Liver (tissue), 9 donors: ENCODE data around the gene ECE1. TPM values are rescaled to one million over a fixed set of nuclear protein-coding genes. Genes with fewer than 3 reads are reported as not detected.

Source experiments
- DNase-seq: peaks from one replicate; pipeline ENCODE4 v3.0.0-alpha.2; 2017; ENCODE audit warnings: low spot score
- H3K27ac ChIP-seq, 2 donors: one replicate each; pipeline ENCODE4 v1.7.0; 2013; ENCODE audit warnings: inconsistent platforms in 2 of 2, low read length in 2 of 2, control low read depth in 1 of 2, low read depth in 1 of 2, mild to moderate bottlenecking in 1 of 2
- H3K27me3 ChIP-seq, 4 donors: one replicate each; pipeline versions ENCODE4 v1.6.1 to v1.7.0; 2013; ENCODE audit warnings: low read length in 3 of 4, inconsistent platforms in 1 of 4, mild to moderate bottlenecking in 1 of 4, moderate library complexity in 1 of 4; ENCODE audit not compliant: control insufficient read depth in 4 of 4, insufficient read depth in 4 of 4
- H3K36me3 ChIP-seq, 4 donors: one replicate each; pipeline versions ENCODE4 v1.6.1 to v1.7.0; 2013; ENCODE audit warnings: low read length in 3 of 4, mild to moderate bottlenecking in 3 of 4, low read depth in 1 of 4, moderate library complexity in 1 of 4; ENCODE audit not compliant: control insufficient read depth in 4 of 4, insufficient read depth in 3 of 4
- H3K4me1 ChIP-seq, 4 donors: one replicate each; pipeline versions ENCODE4 v1.6.1 to v1.7.0; 2013; ENCODE audit warnings: low read length in 3 of 4, mild to moderate bottlenecking in 3 of 4, moderate library complexity in 1 of 4; ENCODE audit not compliant: control insufficient read depth in 4 of 4, insufficient read depth in 4 of 4
- H3K4me3 ChIP-seq, 3 donors: one replicate each; pipeline versions ENCODE4 v1.6.1 to v1.7.0; 2013; ENCODE audit warnings: low read length in 3 of 3, control low read depth in 1 of 3, low read depth in 1 of 3, mild to moderate bottlenecking in 1 of 3
- H3K9ac ChIP-seq, 2 donors: one replicate each; pipeline ENCODE4 v1.7.0; 2013; ENCODE audit warnings: low read length in 2 of 2, mild to moderate bottlenecking in 2 of 2, moderate library complexity in 2 of 2, control low read depth in 1 of 2, low read depth in 1 of 2
- H3K9me3 ChIP-seq, 4 donors: one replicate each; pipeline versions ENCODE4 v1.6.1 to v1.7.0; 2013; ENCODE audit warnings: low read length in 3 of 4; ENCODE audit not compliant: control insufficient read depth in 4 of 4
- EGR1 ChIP-seq, 2 donors: IDR thresholded peaks; 2 replicates each; pipeline ENCODE4 v1.6.1; 2016 to 2018; ENCODE audit warnings: antibody characterized with exemption in 2 of 2, low read depth in 2 of 2
- FOXA1 ChIP-seq: IDR thresholded peaks from 2 replicates; pipeline ENCODE4 v1.6.1; 2016; ENCODE audit warnings: antibody characterized with exemption
- FOXA2 ChIP-seq: IDR thresholded peaks from 2 replicates; pipeline ENCODE4 v1.6.1; 2016; ENCODE audit warnings: antibody characterized with exemption
- GABPA ChIP-seq, 2 donors: IDR thresholded peaks in 1 of 2; conservative IDR thresholded peaks in 1 of 2; 2 replicates each; pipeline ENCODE4 v1.6.1; 2016; ENCODE audit warnings: antibody characterized with exemption in 2 of 2, mild to moderate bottlenecking in 1 of 2, moderate library complexity in 1 of 2
- HNF4A ChIP-seq, 2 donors: conservative IDR thresholded peaks; 2 replicates each; pipeline ENCODE4 v1.6.1; 2016; ENCODE audit warnings: antibody characterized with exemption in 2 of 2, mild to moderate bottlenecking in 2 of 2
- HNF4G ChIP-seq: IDR thresholded peaks from 2 replicates; pipeline ENCODE4 v1.6.1; 2016; ENCODE audit warnings: antibody characterized with exemption
- JUND ChIP-seq, 2 donors: IDR thresholded peaks; 2 replicates each; pipeline ENCODE4 v1.6.1; 2016; ENCODE audit warnings: antibody characterized with exemption in 2 of 2
- NR2F2 ChIP-seq: IDR thresholded peaks from 2 replicates; pipeline ENCODE4 v1.6.1; 2016; ENCODE audit warnings: antibody characterized with exemption
- RAD21 ChIP-seq, 2 donors: IDR thresholded peaks; 2 replicates each; pipeline ENCODE4 v1.6.1; 2016; ENCODE audit warnings: antibody characterized with exemption in 2 of 2, mild to moderate bottlenecking in 2 of 2
- RXRA ChIP-seq, 2 donors: IDR thresholded peaks; 2 replicates each; pipeline ENCODE4 v1.6.1; 2017 to 2018; ENCODE audit warnings: antibody characterized with exemption in 2 of 2, mild to moderate bottlenecking in 1 of 2
- SP1 ChIP-seq: IDR thresholded peaks from 2 replicates; pipeline ENCODE4 v1.6.1; 2018; ENCODE audit warnings: antibody characterized with exemption, mild to moderate bottlenecking
- TAF1 ChIP-seq: conservative IDR thresholded peaks from 2 replicates; pipeline ENCODE4 v1.6.1; 2016; ENCODE audit warnings: antibody characterized with exemption, mild to moderate bottlenecking
- YY1 ChIP-seq: IDR thresholded peaks from 2 replicates; pipeline ENCODE4 v1.6.1; 2016; ENCODE audit warnings: antibody characterized with exemption, mild to moderate bottlenecking
- WGBS: extraction: QIAGEN DNeasy Blood & Tissue Kit; methylation state at CpG from one replicate; pipeline ENCODE4 v1.1.7; 2013; 5-methylcytosine and 5-hydroxymethylcytosine counted together
- polyA plus RNA-seq, 2 donors: library from polyadenylated mRNA; stranded (reverse) in 1 of 2; unstranded in 1 of 2; fragments of 200-250 nt in 1 of 2; fragments of >200 nt in 1 of 2; fragmentation: Nextera tagmentation in 1 of 2; extraction: Ambion mirVana in 1 of 2; gene quantifications; one replicate each; pipeline versions ENCODE4 v1.2.1 to v1.2.3, GENCODE V29; 2013 to 2015
- total RNA-seq, 2 donors: library from RNA; depleted of rRNA; stranded (reverse); fragments of >200 nt; gene quantifications; one replicate each; pipeline ENCODE4 v1.2.3, GENCODE V29; 2014
- TF ChIP-seq, protein P1 (sequence below): IDR thresholded peaks from 2 replicates; pipeline ENCODE4 v1.6.1; 2016; ENCODE audit warnings: antibody characterized with exemption
- TF ChIP-seq, protein P2 (sequence below): fragments of 150-350 bp; IDR thresholded peaks from 2 replicates; pipeline ENCODE4 v1.5.1; 2017; ENCODE audit warnings: improper control_type of control experiment, low read depth, low read length; ENCODE audit not compliant: missing input control
- TF ChIP-seq, protein P3 (sequence below): IDR thresholded peaks from 2 replicates; pipeline ENCODE4 v1.6.1; 2016; ENCODE audit warnings: antibody characterized with exemption, mild to moderate bottlenecking
- TF ChIP-seq, protein P4 (sequence below): IDR thresholded peaks from 2 replicates; pipeline ENCODE4 v1.6.1; 2016; ENCODE audit warnings: antibody characterized with exemption
- donor health status: healthy.
- donor health status: healthy.
- donor health status: healthy.
- donor health status: healthy.
- donor health status: healthy.

Gene ECE1
- total and polyA plus RNA-seq, 4 donors, result 29.3 to 46.4 (median 39.6) TPM

DNA sequence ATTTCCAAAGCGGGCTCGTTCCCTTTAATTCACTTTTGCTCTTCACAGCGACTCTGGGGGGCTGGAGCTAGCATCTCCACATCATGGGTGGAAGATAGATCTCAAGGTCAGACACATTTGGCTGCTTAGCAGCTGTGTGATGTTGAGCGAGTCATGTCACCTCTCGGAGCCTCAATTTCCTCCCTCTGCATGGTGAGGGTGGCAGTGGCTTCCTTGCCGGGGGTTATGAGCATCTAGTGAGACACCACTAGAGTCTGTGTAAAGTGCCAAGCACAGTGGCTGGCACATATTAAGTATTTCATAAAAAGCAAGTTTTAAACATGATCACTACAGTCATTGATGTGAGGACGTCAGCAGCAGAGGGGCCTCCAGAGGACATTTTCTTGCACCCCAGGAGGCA, 16.9 kb upstream of the ECE1 start:
- no peaks in the 10 kb centered on the region for H3K9me3 ChIP-seq
- no peak overlapping the region for H3K4me3 ChIP-seq
- peaks cover 0 to 4% (median 1%) of the 10 kb centered on the region in 4 donors for H3K4me1 ChIP-seq
- TF ChIP-seq RXRA (IDR thresholded peaks at IDR 0.05), result no peak
- no peak for TF ChIP-seq FOXA1
- TF ChIP-seq JUND (IDR thresholded peaks at IDR 0.05), result no peak
- TF ChIP-seq, protein P1, sequence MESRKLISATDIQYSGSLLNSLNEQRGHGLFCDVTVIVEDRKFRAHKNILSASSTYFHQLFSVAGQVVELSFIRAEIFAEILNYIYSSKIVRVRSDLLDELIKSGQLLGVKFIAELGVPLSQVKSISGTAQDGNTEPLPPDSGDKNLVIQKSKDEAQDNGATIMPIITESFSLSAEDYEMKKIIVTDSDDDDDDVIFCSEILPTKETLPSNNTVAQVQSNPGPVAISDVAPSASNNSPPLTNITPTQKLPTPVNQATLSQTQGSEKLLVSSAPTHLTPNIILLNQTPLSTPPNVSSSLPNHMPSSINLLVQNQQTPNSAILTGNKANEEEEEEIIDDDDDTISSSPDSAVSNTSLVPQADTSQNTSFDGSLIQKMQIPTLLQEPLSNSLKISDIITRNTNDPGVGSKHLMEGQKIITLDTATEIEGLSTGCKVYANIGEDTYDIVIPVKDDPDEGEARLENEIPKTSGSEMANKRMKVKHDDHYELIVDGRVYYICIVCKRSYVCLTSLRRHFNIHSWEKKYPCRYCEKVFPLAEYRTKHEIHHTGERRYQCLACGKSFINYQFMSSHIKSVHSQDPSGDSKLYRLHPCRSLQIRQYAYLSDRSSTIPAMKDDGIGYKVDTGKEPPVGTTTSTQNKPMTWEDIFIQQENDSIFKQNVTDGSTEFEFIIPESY, result no peak
- TF ChIP-seq, protein P2, sequence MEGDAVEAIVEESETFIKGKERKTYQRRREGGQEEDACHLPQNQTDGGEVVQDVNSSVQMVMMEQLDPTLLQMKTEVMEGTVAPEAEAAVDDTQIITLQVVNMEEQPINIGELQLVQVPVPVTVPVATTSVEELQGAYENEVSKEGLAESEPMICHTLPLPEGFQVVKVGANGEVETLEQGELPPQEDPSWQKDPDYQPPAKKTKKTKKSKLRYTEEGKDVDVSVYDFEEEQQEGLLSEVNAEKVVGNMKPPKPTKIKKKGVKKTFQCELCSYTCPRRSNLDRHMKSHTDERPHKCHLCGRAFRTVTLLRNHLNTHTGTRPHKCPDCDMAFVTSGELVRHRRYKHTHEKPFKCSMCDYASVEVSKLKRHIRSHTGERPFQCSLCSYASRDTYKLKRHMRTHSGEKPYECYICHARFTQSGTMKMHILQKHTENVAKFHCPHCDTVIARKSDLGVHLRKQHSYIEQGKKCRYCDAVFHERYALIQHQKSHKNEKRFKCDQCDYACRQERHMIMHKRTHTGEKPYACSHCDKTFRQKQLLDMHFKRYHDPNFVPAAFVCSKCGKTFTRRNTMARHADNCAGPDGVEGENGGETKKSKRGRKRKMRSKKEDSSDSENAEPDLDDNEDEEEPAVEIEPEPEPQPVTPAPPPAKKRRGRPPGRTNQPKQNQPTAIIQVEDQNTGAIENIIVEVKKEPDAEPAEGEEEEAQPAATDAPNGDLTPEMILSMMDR, result no peak
- TF ChIP-seq HNF4A (conservative IDR thresholded peaks at IDR 0.05), result no peak
- no peak for TF ChIP-seq EGR1 (IDR thresholded peaks at IDR 0.05; ENCODE audit: low read depth in 2 of 2)
- no peak for TF ChIP-seq TAF1
- TF ChIP-seq FOXA2, result no peak
- TF ChIP-seq SP1, result no peak
- no peak for DNase-seq
- H3K9ac ChIP-seq, result no peak overlapping the region
- H3K36me3 ChIP-seq, result no peaks in the 10 kb centered on the region
- H3K27me3 ChIP-seq, result no peaks in the 10 kb centered on the region
- no peak overlapping the region for H3K27ac ChIP-seq
- WGBS, result 93% methylated on average over 7 of the region's 7 CpGs

DNA sequence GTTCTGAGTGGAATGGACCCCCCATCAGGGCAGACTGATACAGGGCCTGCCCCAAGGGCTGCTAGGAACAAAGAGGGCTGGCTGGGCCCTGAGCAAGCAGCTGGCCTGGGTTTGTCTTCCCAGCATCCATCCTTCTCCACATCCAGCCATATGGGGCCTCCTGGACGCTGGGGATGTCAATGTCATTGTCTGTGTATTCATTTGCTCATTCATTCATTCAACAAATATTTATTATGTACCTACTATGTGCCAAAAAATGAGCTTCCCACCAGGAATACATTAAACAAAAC, 15.6 kb upstream of the ECE1 start:
- Histone ChIP-seq H3K4me1 (peaks cover 0 to 4% (median 1%) of the 10 kb centered on the region in 4 donors), H3K27ac (no peak overlapping the region)
- no peak for DNase-seq

More for the DNA sequence above, 15.6 kb upstream of the ECE1 start:
- 100% methylated on average over 1 of the region's 1 CpG for WGBS
- TF ChIP-seq RAD21 (IDR thresholded peaks at IDR 0.05) (no peak), YY1 (no peak), GABPA (IDR thresholded peaks at IDR 0.05 in 1 of 2, conservative IDR thresholded peaks at IDR 0.05 in 1 of 2) (no peak), NR2F2 (no peak), FOXA1 (no peak), HNF4G (no peak), SP1 (no peak)
- TF ChIP-seq, protein P1, result no peak
- TF ChIP-seq, protein P3, sequence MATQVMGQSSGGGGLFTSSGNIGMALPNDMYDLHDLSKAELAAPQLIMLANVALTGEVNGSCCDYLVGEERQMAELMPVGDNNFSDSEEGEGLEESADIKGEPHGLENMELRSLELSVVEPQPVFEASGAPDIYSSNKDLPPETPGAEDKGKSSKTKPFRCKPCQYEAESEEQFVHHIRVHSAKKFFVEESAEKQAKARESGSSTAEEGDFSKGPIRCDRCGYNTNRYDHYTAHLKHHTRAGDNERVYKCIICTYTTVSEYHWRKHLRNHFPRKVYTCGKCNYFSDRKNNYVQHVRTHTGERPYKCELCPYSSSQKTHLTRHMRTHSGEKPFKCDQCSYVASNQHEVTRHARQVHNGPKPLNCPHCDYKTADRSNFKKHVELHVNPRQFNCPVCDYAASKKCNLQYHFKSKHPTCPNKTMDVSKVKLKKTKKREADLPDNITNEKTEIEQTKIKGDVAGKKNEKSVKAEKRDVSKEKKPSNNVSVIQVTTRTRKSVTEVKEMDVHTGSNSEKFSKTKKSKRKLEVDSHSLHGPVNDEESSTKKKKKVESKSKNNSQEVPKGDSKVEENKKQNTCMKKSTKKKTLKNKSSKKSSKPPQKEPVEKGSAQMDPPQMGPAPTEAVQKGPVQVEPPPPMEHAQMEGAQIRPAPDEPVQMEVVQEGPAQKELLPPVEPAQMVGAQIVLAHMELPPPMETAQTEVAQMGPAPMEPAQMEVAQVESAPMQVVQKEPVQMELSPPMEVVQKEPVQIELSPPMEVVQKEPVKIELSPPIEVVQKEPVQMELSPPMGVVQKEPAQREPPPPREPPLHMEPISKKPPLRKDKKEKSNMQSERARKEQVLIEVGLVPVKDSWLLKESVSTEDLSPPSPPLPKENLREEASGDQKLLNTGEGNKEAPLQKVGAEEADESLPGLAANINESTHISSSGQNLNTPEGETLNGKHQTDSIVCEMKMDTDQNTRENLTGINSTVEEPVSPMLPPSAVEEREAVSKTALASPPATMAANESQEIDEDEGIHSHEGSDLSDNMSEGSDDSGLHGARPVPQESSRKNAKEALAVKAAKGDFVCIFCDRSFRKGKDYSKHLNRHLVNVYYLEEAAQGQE, result no peak
- TF ChIP-seq, protein P2, result no peak
- TF ChIP-seq, protein P4, sequence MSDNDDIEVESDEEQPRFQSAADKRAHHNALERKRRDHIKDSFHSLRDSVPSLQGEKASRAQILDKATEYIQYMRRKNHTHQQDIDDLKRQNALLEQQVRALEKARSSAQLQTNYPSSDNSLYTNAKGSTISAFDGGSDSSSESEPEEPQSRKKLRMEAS, result no peak
- no peaks in the 10 kb centered on the region for H3K27me3 ChIP-seq
- H3K9me3 ChIP-seq, result no peaks in the 10 kb centered on the region
- no peaks in the 10 kb centered on the region for H3K36me3 ChIP-seq
- no peak overlapping the region for H3K4me3 ChIP-seq
- H3K9ac ChIP-seq, result no peak overlapping the region
